Upper lobe of left lung (tissue), 6 donors: Measurements from ENCODE around the gene TMEM167A. TPM values are rescaled to one million over a fixed set of nuclear protein-coding genes. Genes with fewer than 3 reads are reported as not detected.

Source experiments
- ATAC-seq, 2 donors: fragments of 200-7000 bp; cut with Tn5 transposase; one replicate each; pipeline ENCODE4 v1.9.1; 2022; ENCODE audit warnings: mild to moderate bottlenecking in 2 of 2, moderate library complexity in 2 of 2; ENCODE audit not compliant: low FRiP score in 2 of 2
- DNase-seq, 2 donors: peaks; one replicate each; pipeline ENCODE4 v3.0.0-alpha.2; 2019 to 2020
- H3K27ac ChIP-seq, 4 donors: fragments of 200-600 bp; sonication (generic); one replicate each; pipeline ENCODE4 v1.5.1; 2016 to 2019
- H3K27me3 ChIP-seq, 4 donors: fragments of 200-600 bp; sonication (generic); one replicate each; pipeline ENCODE4 v1.5.1; 2017 to 2019
- H3K36me3 ChIP-seq, 4 donors: fragments of 200-600 bp; sonication (generic); one replicate each; pipeline ENCODE4 v1.5.1; 2016 to 2019
- H3K4me1 ChIP-seq, 4 donors: fragments of 200-600 bp; sonication (generic); one replicate each; pipeline ENCODE4 v1.5.1; 2018 to 2019
- H3K4me3 ChIP-seq, 4 donors: fragments of 200-600 bp; sonication (generic); one replicate each; pipeline ENCODE4 v1.5.1; 2017 to 2019; ENCODE audit warnings: mild to moderate bottlenecking in 2 of 4, moderate library complexity in 1 of 4
- H3K9me3 ChIP-seq, 4 donors: fragments of 200-600 bp; sonication (generic); one replicate each; pipeline ENCODE4 v1.5.1; 2018 to 2019
- CTCF ChIP-seq, 6 experiments: fragments of 450-650 bp in 4 of 6; fragments of 200-600 bp in 2 of 6; sonication (generic) in 2 of 6; IDR thresholded peaks; one replicate each; pipeline ENCODE4 v1.5.1; 2016 to 2019; ENCODE audit warnings: antibody characterized with exemption in 6 of 6
- EP300 ChIP-seq, 4 donors: sonication (generic); formaldehyde crosslinking; IDR thresholded peaks; one replicate each; pipeline ENCODE4 v1.5.1; 2017; ENCODE audit warnings: antibody characterized with exemption in 4 of 4, control low read depth in 2 of 4
- POLR2A ChIP-seq, 4 donors: fragments of 450-650 bp; IDR thresholded peaks; one replicate each; pipeline ENCODE4 v1.5.1; 2016 to 2017; ENCODE audit warnings: antibody characterized with exemption in 4 of 4, mild to moderate bottlenecking in 2 of 4
- POLR2AphosphoS5 ChIP-seq, 2 donors: sonication (generic); formaldehyde crosslinking; IDR thresholded peaks; one replicate each; pipeline ENCODE4 v1.5.1; 2017; ENCODE audit warnings: antibody characterized with exemption in 2 of 2
- WGBS, 2 donors: methylation state at CpG; one replicate each; pipeline ENCODE4 v1.1.5; 2017 to 2018; 5-methylcytosine and 5-hydroxymethylcytosine counted together
- total RNA-seq, 6 donors: library from RNA; depleted of rRNA in 4 of 6; stranded (reverse); fragments of >200 nt in 4 of 6; gene quantifications; one replicate each; pipeline versions ENCODE4 v1.1.0 to v1.2.1, GENCODE V29; 2016 to 2021
- donor health status: DM: no; HTN: no; CAD: no; lungs with moderate emphysema.
- donor health status: DM: no; HTN: yes; CAD: no; lungs with severe emphysema.

The TMEM167A gene
- 10 to 100 TPM; 14.3 to 81.2 (median 53.1) TPM for total RNA-seq

GRCh38 chr5:83076742-83077661 is at the start of gene TMEM167A, which contains the start of gene XRCC4:
TMEM167A (minus strand) TSS chr5:83077394; CDS start chr5:83077323, 71 bp downstream.
XRCC4 (plus strand) TSS chr5:83077547; CDS start chr5:83104920, 27,373 bp downstream.
- WGBS, 2 donors = 1% methylated on average over 18 to 44 of the region's 44 CpGs
- Histone ChIP-seq H3K36me3 (no peaks in the 10 kb centered on the region), H3K27me3 (no peaks in the 10 kb centered on the region), H3K4me1 (peaks cover 23 to 45% (median 29%) of the 10 kb centered on the region in 4 donors), H3K4me3 (peak within 1 kb of the TSS; percentile 53 to 91 (median 66)), H3K9me3 (no peaks in the 10 kb centered on the region), H3K27ac (peak within 1 kb of the TSS; percentile 82 to 94 (median 88))
- ATAC-seq (peak; percentile 100), DNase-seq (peak; percentile 92 to 99)
- no peak for TF ChIP-seq CTCF (IDR thresholded peaks at IDR 0.05)
- TF ChIP-seq EP300 (IDR thresholded peaks at IDR 0.05) = no peak
- TF ChIP-seq POLR2AphosphoS5 (IDR thresholded peaks at IDR 0.05) = peak; percentile 91 to 94
- TF ChIP-seq POLR2A (IDR thresholded peaks at IDR 0.05) = peak; percentile 34 to 92 (median 80)

GRCh38 chr5:83126501-83126900 is 49.3 kb upstream of the TMEM167A start:
- H3K9me3 ChIP-seq = no peaks in the 10 kb centered on the region
- H3K4me3 ChIP-seq = no peak overlapping the region
- WGBS, 2 donors = 75 to 93% methylated on average over 2 of the region's 2 CpGs
- DNase-seq (no peak), ATAC-seq (no peak)
- H3K36me3 ChIP-seq = no peaks in the 10 kb centered on the region
- H3K27me3 ChIP-seq = no peaks in the 10 kb centered on the region
- no peak overlapping the region for H3K27ac ChIP-seq
- H3K4me1 ChIP-seq = no peaks in the 10 kb centered on the region
- TF ChIP-seq EP300 (IDR thresholded peaks at IDR 0.05) (no peak), POLR2A (IDR thresholded peaks at IDR 0.05) (no peak), CTCF (IDR thresholded peaks at IDR 0.05) (no peak), POLR2AphosphoS5 (IDR thresholded peaks at IDR 0.05) (no peak)

- no peak for DNase-seq
- Histone ChIP-seq H3K36me3 (no peaks in the 10 kb centered on the region), H3K27me3 (no peaks in the 10 kb centered on the region), H3K9me3 (no peaks in the 10 kb centered on the region), H3K4me1 (no peaks in the 10 kb centered on the region), H3K27ac (no peak overlapping the region), H3K4me3 (no peak overlapping the region)
- ATAC-seq = no peak
- TF ChIP-seq CTCF (IDR thresholded peaks at IDR 0.05) (no peak), EP300 (IDR thresholded peaks at IDR 0.05) (no peak), POLR2A (IDR thresholded peaks at IDR 0.05) (no peak), POLR2AphosphoS5 (IDR thresholded peaks at IDR 0.05) (no peak)
- WGBS, 2 donors = 88 to 100% methylated on average over 7 of the region's 7 CpGs
Observed at GRCh38 chr5:83125560-83125959, 48.4 kb upstream of the TMEM167A start.

- Histone ChIP-seq H3K9me3 (no peaks in the 10 kb centered on the region), H3K4me1 (no peaks in the 10 kb centered on the region), H3K4me3 (no peak overlapping the region), H3K27ac (no peak overlapping the region), H3K27me3 (no peaks in the 10 kb centered on the region), H3K36me3 (no peaks in the 10 kb centered on the region)
- ATAC-seq = no peak
- whole genome bisulfite sequencing, 2 donors = 82 to 83% methylated on average over 1 of the region's 1 CpG
- no peak for DNase-seq
- TF ChIP-seq CTCF (IDR thresholded peaks at IDR 0.05) (no peak), POLR2AphosphoS5 (IDR thresholded peaks at IDR 0.05) (no peak), EP300 (IDR thresholded peaks at IDR 0.05) (no peak), POLR2A (IDR thresholded peaks at IDR 0.05) (no peak)
Observed at GRCh38 chr5:83124593-83124992, 47.4 kb upstream of the TMEM167A start.
